ENCODE data around the gene KCTD12. TPM values are rescaled to one million over a fixed set of nuclear protein-coding genes. Genes with fewer than 3 reads are reported as not detected.

KCTD12 gene
- total and polyA plus RNA-seq, 2 of the 13 experiments (the other 11 are each of a cell fraction or from before 2014, with no cell fraction given): not detected

DNA sequence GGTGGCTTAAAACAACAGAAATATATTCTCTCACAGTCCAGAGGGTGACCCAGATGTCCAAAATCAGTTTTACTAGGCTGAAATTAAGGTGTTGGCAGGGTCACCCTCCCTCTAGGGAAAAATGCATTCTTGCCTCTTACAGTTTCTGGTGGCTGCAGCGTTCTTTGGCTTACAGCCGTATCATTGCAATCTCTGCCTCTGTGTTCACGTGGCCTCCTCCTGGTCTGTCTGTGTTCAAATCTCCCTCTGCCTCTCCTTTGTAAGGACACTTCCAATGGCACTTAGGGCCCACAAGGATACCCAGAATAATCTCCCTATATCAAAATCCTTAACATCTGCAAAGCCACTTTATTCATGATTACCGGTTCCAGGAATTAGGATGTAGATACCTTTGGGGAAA, 21.1 kb downstream of the KCTD12 start:
- Histone ChIP-seq H3K4me1 (ENCODE audit: insufficient read depth, low read length) (no peaks in the 10 kb centered on the region), H3K79me2 (ENCODE audit: insufficient read depth, low read length) (no peaks in the 10 kb centered on the region), H3K9me3 (ENCODE audit: low read length) (no peaks in the 10 kb centered on the region), H3K4me3 (replicated peaks in 1 of 3; ENCODE audit: insufficient read depth in 1 of 3, low read depth in 2 of 3, low read length in 3 of 3) (no peak overlapping the region), H3K27ac (ENCODE audit: extremely low read length, insufficient read depth, low read length) (no peak overlapping the region), H3K9ac (ENCODE audit: insufficient read depth, low read depth, low read length) (no peak overlapping the region), H2AFZ (ENCODE audit: low read length) (no peak overlapping the region), H3K27me3 (ENCODE audit: control insufficient read depth in 1 of 2, insufficient read depth in 2 of 2, low read length in 2 of 2) (no peaks in the 10 kb centered on the region), H3K4me2 (ENCODE audit: low read depth, low read length) (no peak overlapping the region), H3K36me3 (replicated peaks in 1 of 2; ENCODE audit: control insufficient read depth in 1 of 2, insufficient read depth in 2 of 2, low read length in 2 of 2) (no peaks in the 10 kb centered on the region), H4K20me1 (ENCODE audit: insufficient read depth, low read length) (no peaks in the 10 kb centered on the region)
- BruUV-seq (replicated peaks): no TSS peak
- ChIA-PET CTCF (ENCODE audit: low intra/inter-chr PET ratio, low total read pairs) (no interaction called here), POLR2A (no interaction called here)
- no peak for ATAC-seq
- no peak for DNase-seq (ENCODE audit: low spot score)
- no peak for FAIRE-seq
- in situ Hi-C loops (cut with HindIII; ENCODE audit: extremely low pct_ligation_motif_present, low pct_unique_long_range_greater_than_20kb) (no loop called here), intact Hi-C loops (cut with micrococcal nuclease; ENCODE audit: unreplicated experiment) (no loop called here)
- 0% methylated on average over 4 of the region's 4 CpGs for WGBS (ENCODE audit: low lambda C conversion rate)
- TF ChIP-seq, protein P1, sequence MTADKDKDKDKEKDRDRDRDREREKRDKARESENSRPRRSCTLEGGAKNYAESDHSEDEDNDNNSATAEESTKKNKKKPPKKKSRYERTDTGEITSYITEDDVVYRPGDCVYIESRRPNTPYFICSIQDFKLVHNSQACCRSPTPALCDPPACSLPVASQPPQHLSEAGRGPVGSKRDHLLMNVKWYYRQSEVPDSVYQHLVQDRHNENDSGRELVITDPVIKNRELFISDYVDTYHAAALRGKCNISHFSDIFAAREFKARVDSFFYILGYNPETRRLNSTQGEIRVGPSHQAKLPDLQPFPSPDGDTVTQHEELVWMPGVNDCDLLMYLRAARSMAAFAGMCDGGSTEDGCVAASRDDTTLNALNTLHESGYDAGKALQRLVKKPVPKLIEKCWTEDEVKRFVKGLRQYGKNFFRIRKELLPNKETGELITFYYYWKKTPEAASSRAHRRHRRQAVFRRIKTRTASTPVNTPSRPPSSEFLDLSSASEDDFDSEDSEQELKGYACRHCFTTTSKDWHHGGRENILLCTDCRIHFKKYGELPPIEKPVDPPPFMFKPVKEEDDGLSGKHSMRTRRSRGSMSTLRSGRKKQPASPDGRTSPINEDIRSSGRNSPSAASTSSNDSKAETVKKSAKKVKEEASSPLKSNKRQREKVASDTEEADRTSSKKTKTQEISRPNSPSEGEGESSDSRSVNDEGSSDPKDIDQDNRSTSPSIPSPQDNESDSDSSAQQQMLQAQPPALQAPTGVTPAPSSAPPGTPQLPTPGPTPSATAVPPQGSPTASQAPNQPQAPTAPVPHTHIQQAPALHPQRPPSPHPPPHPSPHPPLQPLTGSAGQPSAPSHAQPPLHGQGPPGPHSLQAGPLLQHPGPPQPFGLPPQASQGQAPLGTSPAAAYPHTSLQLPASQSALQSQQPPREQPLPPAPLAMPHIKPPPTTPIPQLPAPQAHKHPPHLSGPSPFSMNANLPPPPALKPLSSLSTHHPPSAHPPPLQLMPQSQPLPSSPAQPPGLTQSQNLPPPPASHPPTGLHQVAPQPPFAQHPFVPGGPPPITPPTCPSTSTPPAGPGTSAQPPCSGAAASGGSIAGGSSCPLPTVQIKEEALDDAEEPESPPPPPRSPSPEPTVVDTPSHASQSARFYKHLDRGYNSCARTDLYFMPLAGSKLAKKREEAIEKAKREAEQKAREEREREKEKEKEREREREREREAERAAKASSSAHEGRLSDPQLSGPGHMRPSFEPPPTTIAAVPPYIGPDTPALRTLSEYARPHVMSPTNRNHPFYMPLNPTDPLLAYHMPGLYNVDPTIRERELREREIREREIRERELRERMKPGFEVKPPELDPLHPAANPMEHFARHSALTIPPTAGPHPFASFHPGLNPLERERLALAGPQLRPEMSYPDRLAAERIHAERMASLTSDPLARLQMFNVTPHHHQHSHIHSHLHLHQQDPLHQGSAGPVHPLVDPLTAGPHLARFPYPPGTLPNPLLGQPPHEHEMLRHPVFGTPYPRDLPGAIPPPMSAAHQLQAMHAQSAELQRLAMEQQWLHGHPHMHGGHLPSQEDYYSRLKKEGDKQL (CRISPR knock-in tag; IDR thresholded peaks at IDR 0.05; ENCODE audit: low read depth): no peak
- TF ChIP-seq POLR2G (IDR thresholded peaks at IDR 0.05; ENCODE audit: low read depth, low read length) (no peak), CHCHD3 (CRISPR knock-in tag; IDR thresholded peaks at IDR 0.05) (no peak), ZSCAN22 (CRISPR knock-in tag; IDR thresholded peaks at IDR 0.05) (no peak)
